A549 (cell line): ENCODE data around the gene PTPRD. TPM values are rescaled to one million over a fixed set of nuclear protein-coding genes. Genes with fewer than 3 reads are reported as not detected.

ENCODE experiments used
- ATAC-seq, 2 experiments: fragments of 200-7000 bp in 1 of 2; fragments of >200 bp in 1 of 2; cut with Nextera tagmentation in 1 of 2; cut with Tn5 transposase in 1 of 2; 3 replicates each; pipeline versions ENCODE4 v1.8.0 to v1.9.1; 2018 to 2020; ENCODE audit warnings: mild to moderate bottlenecking in 1 of 2, moderate library complexity in 1 of 2
- CTCF ChIA-PET: fragments of 300-600 bp; sonication (Branson Sonifier 250); formaldehyde crosslinking; extraction: SDS; loops from one replicate; lab custom pipeline; 2021; ENCODE audit warnings: antibody characterized with exemption, inconsistent platforms; lab: Yijun Ruan, JAX
- POLR2A ChIA-PET: fragments of 350-600 bp; formaldehyde crosslinking; extraction: SDS; loops from one replicate; lab custom pipeline; 2021; ENCODE audit warnings: antibody characterized with exemption, inconsistent platforms; lab: Yijun Ruan, JAX
- DNase-seq, 2 experiments: peaks; one replicate each; pipeline versions ENCODE4 v3.0.0 to v3.0.0-alpha.2; 2011 to 2016; ENCODE audit warnings: low read depth in 1 of 2, low spot score in 1 of 2
- FAIRE-seq: peaks from 2 replicates; lab custom pipeline; 2011; peaks lifted over from hg19 to GRCh38; lab: Jason Lieb, UNC
- H3K27ac ChIP-seq, 2 experiments: fragments of >200 bp; sonication (Bioruptor Twin); formaldehyde crosslinking; 3 replicates each; pipeline ENCODE4 v1.5.1; 2016 to 2017
- H3K4me1 ChIP-seq: fragments of >200 bp; sonication (Bioruptor Twin); formaldehyde crosslinking; 3 replicates; pipeline ENCODE4 v1.6.1; 2016
- H3K4me2 ChIP-seq: fragments of >200 bp; sonication (Bioruptor Twin); formaldehyde crosslinking; 3 replicates; pipeline ENCODE4 v1.6.1; 2016
- H3K4me3 ChIP-seq: fragments of >200 bp; sonication (Bioruptor Twin); formaldehyde crosslinking; 3 replicates; pipeline ENCODE4 v1.5.1; 2016
- H3K9me3 ChIP-seq: fragments of >200 bp; sonication (Bioruptor Twin); formaldehyde crosslinking; 3 replicates; pipeline ENCODE4 v1.6.1; 2016
- CBX2 ChIP-seq: fragments of 200-600 bp; sonication (generic); IDR thresholded peaks from 2 replicates; pipeline ENCODE4 v1.6.1; 2016; ENCODE audit warnings: low read depth, mild to moderate bottlenecking, borderline replicate concordance
- CEBPB ChIP-seq, 2 experiments: fragments of >200 bp in 1 of 2; sonication (Bioruptor Twin) in 1 of 2; formaldehyde crosslinking in 1 of 2; IDR thresholded peaks; 2 replicates each; pipeline ENCODE4 v1.6.1; 2012 to 2016
- CHD4 ChIP-seq: fragments of 200-600 bp; sonication (generic); IDR thresholded peaks from 2 replicates; pipeline ENCODE4 v1.6.1; 2016; ENCODE audit warnings: antibody characterized with exemption, mild to moderate bottlenecking, borderline replicate concordance
- EHF ChIP-seq: fragments of 250-450 bp; sonication (Bioruptor Pico); IDR thresholded peaks from 2 replicates; pipeline ENCODE4 v1.5.0; 2020; ENCODE audit warnings: mild to moderate bottlenecking
- EHMT2 ChIP-seq: fragments of 200-600 bp; sonication (generic); IDR thresholded peaks from 2 replicates; pipeline ENCODE4 v1.6.1; 2016; ENCODE audit warnings: antibody characterized with exemption, low read depth, mild to moderate bottlenecking, moderate library complexity
- EP300 ChIP-seq, 2 experiments: fragments of >200 bp; sonication (Bioruptor Twin); formaldehyde crosslinking; IDR thresholded peaks; 2 replicates in 1 of 2; 3 replicates in 1 of 2; pipeline ENCODE4 v1.6.1; 2016 to 2017
- FOSL2 ChIP-seq, 2 experiments: fragments of 450-650 bp in 1 of 2; fragments of >200 bp in 1 of 2; sonication (Bioruptor Twin) in 1 of 2; formaldehyde crosslinking; IDR thresholded peaks; 2 replicates each; pipeline versions ENCODE4 v1.5.0 to v1.6.1; 2016 to 2020; ENCODE audit warnings: mild to moderate bottlenecking in 1 of 2, moderate library complexity in 1 of 2
- HOXB5 ChIP-seq: fragments of 250-450 bp; sonication (Bioruptor Pico); IDR thresholded peaks from 2 replicates; pipeline ENCODE4 v1.5.0; 2020; ENCODE audit warnings: mild to moderate bottlenecking, moderate library complexity
- MYC ChIP-seq: IDR thresholded peaks from 2 replicates; pipeline ENCODE4 v1.6.1; 2012; ENCODE audit warnings: mild to moderate bottlenecking, inconsistent platforms, low read length, improper control_type of control experiment, borderline replicate concordance
- NR3C1 ChIP-seq: fragments of >200 bp; sonication (Bioruptor Twin); formaldehyde crosslinking; IDR thresholded peaks from 3 replicates; pipeline ENCODE4 v1.6.1; 2017
- PHF8 ChIP-seq: fragments of 200-600 bp; sonication (generic); IDR thresholded peaks from 2 replicates; pipeline ENCODE4 v1.6.1; 2016; ENCODE audit warnings: low read depth, mild to moderate bottlenecking, antibody characterized with exemption, moderate library complexity, borderline replicate concordance
- RAD21 ChIP-seq, 2 experiments: fragments of >200 bp in 1 of 2; sonication (Bioruptor Twin) in 1 of 2; formaldehyde crosslinking in 1 of 2; IDR thresholded peaks in 1 of 2; conservative IDR thresholded peaks in 1 of 2; 2 replicates in 1 of 2; 3 replicates in 1 of 2; pipeline ENCODE4 v1.6.1; 2012 to 2018; ENCODE audit warnings: inconsistent platforms in 1 of 2
- RCOR1 ChIP-seq: fragments of 150-350 bp; IDR thresholded peaks from 2 replicates; pipeline ENCODE4 v1.6.1; 2014; ENCODE audit warnings: antibody characterized with exemption, low read length, low read depth
- TP53 ChIP-seq: fragments of 250-450 bp; sonication (Bioruptor Pico); IDR thresholded peaks from 2 replicates; pipeline ENCODE4 v1.5.0; 2021; ENCODE audit warnings: mild to moderate bottlenecking, moderate library complexity
- ZFP36 ChIP-seq: fragments of 450-650 bp; IDR thresholded peaks from 2 replicates; pipeline ENCODE4 v1.6.1; 2014; ENCODE audit warnings: borderline replicate concordance; ENCODE audit not compliant: partially characterized antibody
- ZNF302 ChIP-seq: fragments of 250-450 bp; sonication (Bioruptor Pico); IDR thresholded peaks from 2 replicates; pipeline ENCODE4 v1.9.0; 2021; ENCODE audit warnings: inconsistent platforms, mild to moderate bottlenecking, moderate library complexity
- WGBS: methylation state at CpG from one replicate; pipeline ENCODE4 v1.1.6; 2017; ENCODE audit errors: missing lambda C conversion rate; 5-methylcytosine and 5-hydroxymethylcytosine counted together
- polyA plus RNA-seq, 4 experiments: library from polyadenylated mRNA; depleted of rRNA in 3 of 4; stranded (reverse); fragments of >200 nt; fragmentation: RNase III in 1 of 4; extraction: RNeasy Plus Mini Kit Qiagen cat#74134 plus additional on column Dnase treatment in 1 of 4; gene quantifications; 2 replicates in 3 of 4; 3 replicates in 1 of 4; pipeline ENCODE4 v1.2.3, GENCODE V29; 2011 to 2017
- TF ChIP-seq, protein P1 (sequence below): fragments of >200 bp; sonication (Bioruptor Twin); formaldehyde crosslinking; IDR thresholded peaks from 3 replicates; pipeline ENCODE4 v1.6.1; 2016
- TF ChIP-seq, protein P2 (sequence below): fragments of >200 bp; sonication (Bioruptor Twin); formaldehyde crosslinking; IDR thresholded peaks from 3 replicates; pipeline ENCODE4 v1.5.1; 2016
- TF ChIP-seq, protein P3 (sequence below): IDR thresholded peaks from 2 replicates; pipeline ENCODE4 v1.6.1; 2012; ENCODE audit warnings: low read depth, borderline replicate concordance
- TF ChIP-seq, protein P4 (sequence below): fragments of 450-650 bp; IDR thresholded peaks from 2 replicates; pipeline ENCODE4 v1.6.1; 2014; ENCODE audit warnings: antibody characterized with exemption
- TF ChIP-seq, protein P5 (sequence below): fragments of 200-600 bp; sonication (generic); IDR thresholded peaks from 2 replicates; pipeline ENCODE4 v1.6.1; 2016; ENCODE audit warnings: antibody characterized with exemption, mild to moderate bottlenecking, moderate library complexity

Gene PTPRD
- polyA plus RNA-seq, 2 of the 4 experiments (the other 2 are of a cell fraction): 0.39 to 1.3 TPM

DNA sequence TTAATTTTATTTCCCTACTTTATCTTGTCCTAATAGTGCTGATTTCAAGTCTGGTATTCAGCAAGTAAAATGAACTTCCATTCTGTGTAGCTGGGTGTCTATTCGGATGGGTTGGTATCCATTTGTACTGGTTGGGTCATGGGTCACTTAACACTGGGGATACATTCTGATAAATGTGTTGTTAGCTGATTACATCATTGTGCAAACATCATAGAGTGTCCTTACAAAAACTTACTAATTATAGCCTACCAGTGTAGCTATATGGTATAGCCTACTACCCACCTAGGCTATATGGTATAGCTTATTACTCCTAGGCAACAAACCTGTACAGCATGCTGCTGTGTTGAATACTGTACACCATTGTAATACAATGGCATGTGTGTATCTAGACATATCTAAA is 1439.5 kb downstream of the PTPRD start:
- no peak for TF ChIP-seq HOXB5 (CRISPR knock-in tag)
- TF ChIP-seq RAD21 (conservative IDR thresholded peaks at IDR 0.05 in 1 of 2, IDR thresholded peaks at IDR 0.05 in 1 of 2): no peak
- ATAC-seq: no peak

DNA sequence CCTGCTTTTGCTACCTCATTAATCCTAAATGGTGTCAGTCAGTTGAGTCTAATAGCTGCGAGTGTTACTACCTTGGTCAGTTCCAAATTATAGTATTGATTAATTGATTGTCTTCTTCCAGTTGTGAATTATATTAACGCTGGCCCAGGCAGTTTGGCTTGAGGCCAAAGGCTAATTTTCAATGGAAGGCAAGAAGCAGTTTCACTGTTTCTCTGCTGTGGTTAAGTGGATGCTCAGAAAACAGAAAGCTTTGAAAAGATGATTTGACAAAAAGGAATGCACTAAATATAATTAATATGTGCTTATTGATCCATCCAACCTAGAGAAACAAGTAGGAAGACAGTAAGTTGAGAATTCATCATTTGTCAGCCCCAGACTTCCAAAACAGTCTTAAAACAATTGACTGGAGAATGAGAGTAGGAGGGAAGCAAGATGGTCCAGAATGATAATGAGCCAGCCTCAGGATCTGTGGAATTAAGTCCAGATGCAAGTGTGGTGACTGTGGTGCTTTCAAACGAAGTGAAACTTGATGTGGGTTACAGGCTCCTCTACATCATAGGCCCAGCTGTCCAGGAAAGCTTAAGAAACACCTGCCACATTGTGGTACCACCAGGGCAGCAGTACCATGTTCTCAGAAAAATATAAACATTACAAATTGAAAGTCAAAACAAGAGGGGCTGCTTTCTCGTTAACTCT is 1442.2 kb downstream of the PTPRD start:
- H3K4me1 ChIP-seq: no peaks in the 10 kb centered on the region
- H3K4me2 ChIP-seq: no peak overlapping the region
- TF ChIP-seq CEBPB (IDR thresholded peaks at IDR 0.05): no peak
- no peak for TF ChIP-seq EHF (CRISPR knock-in tag)
- TF ChIP-seq PHF8: no peak
- TF ChIP-seq CBX2: no peak
- no peak for TF ChIP-seq CHD4
- TF ChIP-seq RAD21 (conservative IDR thresholded peaks at IDR 0.05 in 1 of 2, IDR thresholded peaks at IDR 0.05 in 1 of 2): no peak
- TF ChIP-seq, protein P1, sequence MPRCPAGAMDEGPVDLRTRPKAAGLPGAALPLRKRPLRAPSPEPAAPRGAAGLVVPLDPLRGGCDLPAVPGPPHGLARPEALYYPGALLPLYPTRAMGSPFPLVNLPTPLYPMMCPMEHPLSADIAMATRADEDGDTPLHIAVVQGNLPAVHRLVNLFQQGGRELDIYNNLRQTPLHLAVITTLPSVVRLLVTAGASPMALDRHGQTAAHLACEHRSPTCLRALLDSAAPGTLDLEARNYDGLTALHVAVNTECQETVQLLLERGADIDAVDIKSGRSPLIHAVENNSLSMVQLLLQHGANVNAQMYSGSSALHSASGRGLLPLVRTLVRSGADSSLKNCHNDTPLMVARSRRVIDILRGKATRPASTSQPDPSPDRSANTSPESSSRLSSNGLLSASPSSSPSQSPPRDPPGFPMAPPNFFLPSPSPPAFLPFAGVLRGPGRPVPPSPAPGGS: no peak
- no peak for TF ChIP-seq MYC
- TF ChIP-seq RCOR1: no peak
- TF ChIP-seq FOSL2 (IDR thresholded peaks at IDR 0.05): no peak
- TF ChIP-seq FOSL2 (CRISPR knock-in tag; IDR thresholded peaks at IDR 0.05): no peak
- TF ChIP-seq EHMT2: no peak
- TF ChIP-seq, protein P2, sequence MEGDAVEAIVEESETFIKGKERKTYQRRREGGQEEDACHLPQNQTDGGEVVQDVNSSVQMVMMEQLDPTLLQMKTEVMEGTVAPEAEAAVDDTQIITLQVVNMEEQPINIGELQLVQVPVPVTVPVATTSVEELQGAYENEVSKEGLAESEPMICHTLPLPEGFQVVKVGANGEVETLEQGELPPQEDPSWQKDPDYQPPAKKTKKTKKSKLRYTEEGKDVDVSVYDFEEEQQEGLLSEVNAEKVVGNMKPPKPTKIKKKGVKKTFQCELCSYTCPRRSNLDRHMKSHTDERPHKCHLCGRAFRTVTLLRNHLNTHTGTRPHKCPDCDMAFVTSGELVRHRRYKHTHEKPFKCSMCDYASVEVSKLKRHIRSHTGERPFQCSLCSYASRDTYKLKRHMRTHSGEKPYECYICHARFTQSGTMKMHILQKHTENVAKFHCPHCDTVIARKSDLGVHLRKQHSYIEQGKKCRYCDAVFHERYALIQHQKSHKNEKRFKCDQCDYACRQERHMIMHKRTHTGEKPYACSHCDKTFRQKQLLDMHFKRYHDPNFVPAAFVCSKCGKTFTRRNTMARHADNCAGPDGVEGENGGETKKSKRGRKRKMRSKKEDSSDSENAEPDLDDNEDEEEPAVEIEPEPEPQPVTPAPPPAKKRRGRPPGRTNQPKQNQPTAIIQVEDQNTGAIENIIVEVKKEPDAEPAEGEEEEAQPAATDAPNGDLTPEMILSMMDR: no peak
- no peak for TF ChIP-seq ZNF302 (CRISPR knock-in tag)
- TF ChIP-seq EP300 (IDR thresholded peaks at IDR 0.05): no peak
- TF ChIP-seq, protein P3, sequence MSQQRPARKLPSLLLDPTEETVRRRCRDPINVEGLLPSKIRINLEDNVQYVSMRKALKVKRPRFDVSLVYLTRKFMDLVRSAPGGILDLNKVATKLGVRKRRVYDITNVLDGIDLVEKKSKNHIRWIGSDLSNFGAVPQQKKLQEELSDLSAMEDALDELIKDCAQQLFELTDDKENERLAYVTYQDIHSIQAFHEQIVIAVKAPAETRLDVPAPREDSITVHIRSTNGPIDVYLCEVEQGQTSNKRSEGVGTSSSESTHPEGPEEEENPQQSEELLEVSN: no peak
- TF ChIP-seq, protein P4, sequence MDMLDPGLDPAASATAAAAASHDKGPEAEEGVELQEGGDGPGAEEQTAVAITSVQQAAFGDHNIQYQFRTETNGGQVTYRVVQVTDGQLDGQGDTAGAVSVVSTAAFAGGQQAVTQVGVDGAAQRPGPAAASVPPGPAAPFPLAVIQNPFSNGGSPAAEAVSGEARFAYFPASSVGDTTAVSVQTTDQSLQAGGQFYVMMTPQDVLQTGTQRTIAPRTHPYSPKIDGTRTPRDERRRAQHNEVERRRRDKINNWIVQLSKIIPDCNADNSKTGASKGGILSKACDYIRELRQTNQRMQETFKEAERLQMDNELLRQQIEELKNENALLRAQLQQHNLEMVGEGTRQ: no peak
- no peak for TF ChIP-seq ZFP36
- no peak for TF ChIP-seq TP53 (CRISPR knock-in tag)
- no peak for TF ChIP-seq NR3C1
- TF ChIP-seq, protein P5, sequence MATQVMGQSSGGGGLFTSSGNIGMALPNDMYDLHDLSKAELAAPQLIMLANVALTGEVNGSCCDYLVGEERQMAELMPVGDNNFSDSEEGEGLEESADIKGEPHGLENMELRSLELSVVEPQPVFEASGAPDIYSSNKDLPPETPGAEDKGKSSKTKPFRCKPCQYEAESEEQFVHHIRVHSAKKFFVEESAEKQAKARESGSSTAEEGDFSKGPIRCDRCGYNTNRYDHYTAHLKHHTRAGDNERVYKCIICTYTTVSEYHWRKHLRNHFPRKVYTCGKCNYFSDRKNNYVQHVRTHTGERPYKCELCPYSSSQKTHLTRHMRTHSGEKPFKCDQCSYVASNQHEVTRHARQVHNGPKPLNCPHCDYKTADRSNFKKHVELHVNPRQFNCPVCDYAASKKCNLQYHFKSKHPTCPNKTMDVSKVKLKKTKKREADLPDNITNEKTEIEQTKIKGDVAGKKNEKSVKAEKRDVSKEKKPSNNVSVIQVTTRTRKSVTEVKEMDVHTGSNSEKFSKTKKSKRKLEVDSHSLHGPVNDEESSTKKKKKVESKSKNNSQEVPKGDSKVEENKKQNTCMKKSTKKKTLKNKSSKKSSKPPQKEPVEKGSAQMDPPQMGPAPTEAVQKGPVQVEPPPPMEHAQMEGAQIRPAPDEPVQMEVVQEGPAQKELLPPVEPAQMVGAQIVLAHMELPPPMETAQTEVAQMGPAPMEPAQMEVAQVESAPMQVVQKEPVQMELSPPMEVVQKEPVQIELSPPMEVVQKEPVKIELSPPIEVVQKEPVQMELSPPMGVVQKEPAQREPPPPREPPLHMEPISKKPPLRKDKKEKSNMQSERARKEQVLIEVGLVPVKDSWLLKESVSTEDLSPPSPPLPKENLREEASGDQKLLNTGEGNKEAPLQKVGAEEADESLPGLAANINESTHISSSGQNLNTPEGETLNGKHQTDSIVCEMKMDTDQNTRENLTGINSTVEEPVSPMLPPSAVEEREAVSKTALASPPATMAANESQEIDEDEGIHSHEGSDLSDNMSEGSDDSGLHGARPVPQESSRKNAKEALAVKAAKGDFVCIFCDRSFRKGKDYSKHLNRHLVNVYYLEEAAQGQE: no peak
- ATAC-seq: no peak
- WGBS: 3% methylated on average over 4 of the region's 4 CpGs
- no peak overlapping the region for H3K4me3 ChIP-seq
- DNase-seq: no peak
- no peak for FAIRE-seq
- CTCF ChIA-PET: no interaction called here
- POLR2A ChIA-PET: no interaction called here
- no peaks in the 10 kb centered on the region; the same call in 2 of the 3 replicates for H3K9me3 ChIP-seq
- H3K27ac ChIP-seq: no peak overlapping the region

More for the DNA sequence above, 1439.5 kb downstream of the PTPRD start:
- WGBS: 0% methylated on average over 1 of the region's 1 CpG
- Histone ChIP-seq H3K4me2 (no peak overlapping the region), H3K4me1 (no peaks in the 10 kb centered on the region), H3K27ac (no peak overlapping the region), H3K9me3 (no peaks in the 10 kb centered on the region; the same call in 2 of the 3 replicates), H3K4me3 (no peak overlapping the region)
- ChIA-PET POLR2A (no interaction called here), CTCF (interaction anchor here (0.5 kb wide), 1 partner anchor 96 kb away, joined by 5 read pairs; no protein-coding TSS in a partner anchor)
- FAIRE-seq (no peak), DNase-seq (no peak)
